SJSA1 (cell line): ENCODE results near the gene SYT14. TPM values are rescaled to one million over a fixed set of nuclear protein-coding genes. Genes with fewer than 3 reads are reported as not detected.
A peak's percentile ranks its signal among the peaks of the same experiment; 100 is the strongest.
"Not testable (repeated sequence)": the region's sequence is repeated elsewhere in the genome, so short reads cannot be mapped to it uniquely, and the experiment has no call there.

ENCODE experiments used
- DNase-seq, 2 experiments: peaks; one replicate each; pipeline ENCODE4 v3.0.0-alpha.2; 2015 to 2020; ENCODE audit warnings: low spot score in 2 of 2, low read depth in 1 of 2
- H3K27ac ChIP-seq: fragments of 250-450 bp; sonication (Bioruptor Pico); 2 replicates; pipeline ENCODE4 v1.5.1; 2020; ENCODE audit warnings: mild to moderate bottlenecking, moderate library complexity
- H3K27me3 ChIP-seq: fragments of 250-450 bp; sonication (Bioruptor Pico); replicated peaks from 2 replicates; pipeline ENCODE4 v1.5.1; 2020; ENCODE audit warnings: mild to moderate bottlenecking, moderate library complexity
- H3K36me3 ChIP-seq: fragments of 250-450 bp; sonication (Bioruptor Pico); 2 replicates; pipeline ENCODE4 v1.5.1; 2020; ENCODE audit warnings: mild to moderate bottlenecking
- H3K4me1 ChIP-seq: fragments of 250-450 bp; sonication (Bioruptor Pico); replicated peaks from 2 replicates; pipeline ENCODE4 v1.6.1; 2021; ENCODE audit warnings: mild to moderate bottlenecking
- H3K4me3 ChIP-seq: fragments of 250-450 bp; sonication (Bioruptor Pico); 2 replicates; pipeline ENCODE4 v1.5.1; 2020; ENCODE audit warnings: mild to moderate bottlenecking
- H3K9me3 ChIP-seq: fragments of 250-450 bp; sonication (Bioruptor Pico); replicated peaks from 2 replicates; pipeline ENCODE4 v1.5.1; 2020; ENCODE audit warnings: mild to moderate bottlenecking
- total RNA-seq: library from RNA; depleted of rRNA; stranded (reverse); fragments of >200 nt; shearing (Covaris generic); gene quantifications from 2 replicates; pipeline ENCODE4 v1.2.3, GENCODE V29; 2014; rRNA removed

SYT14 gene
- 1.00 and 1.3 TPM in 2 replicates for total RNA-seq

- H3K27me3 ChIP-seq, result peaks cover 4% of the 10 kb centered on the region; the same call in 1 of the 2 replicates
- peaks cover 3% of the 10 kb centered on the region; the same call in 1 of the 2 replicates for H3K36me3 ChIP-seq
- peak; percentile 52 to 56 for DNase-seq
- peak within 1 kb of the TSS; percentile 79 for H3K4me3 ChIP-seq
- H3K9me3 ChIP-seq, result 0 out of 2 replicates have a peak, but pooled peaks cover 2% of the 10 kb centered on the region
- H3K27ac ChIP-seq, result peak within 1 kb of the TSS; percentile 48; the same call in 1 of the 2 replicates
- H3K4me1 ChIP-seq, result peaks cover 9% of the 10 kb centered on the region
Observed at GRCh38 chr1:209937996-209938959, at the start of gene SYT14. SYT14 (plus strand) TSS chr1:209938217; CDS start chr1:209938265, 48 bp downstream.

- peaks cover 35% of the 10 kb centered on the region for H3K4me1 ChIP-seq
- H3K4me3 ChIP-seq, H3K36me3 ChIP-seq, H3K27me3 ChIP-seq, H3K9me3 ChIP-seq, H3K27ac ChIP-seq: not testable (repeated sequence)
- DNase-seq, result peak in 1 of 2 experiments; percentile 37
Observed at GRCh38 chr1:209888291-209889076, 49.5 kb upstream of the SYT14 start.

GRCh38 chr1:209889077-209889418 is 49.0 kb upstream of the SYT14 start:
- Histone ChIP-seq H3K4me1 (peaks cover 29% of the 10 kb centered on the region), H3K4me3 (no peak overlapping the region), H3K36me3 (no peaks in the 10 kb centered on the region), H3K9me3 (no peaks in the 10 kb centered on the region), H3K27me3 (no peaks in the 10 kb centered on the region), H3K27ac (no peak overlapping the region)
- peak in 1 of 2 experiments; percentile 27 for DNase-seq

GRCh38 chr1:209890641-209891330 is 47.2 kb upstream of the SYT14 start:
- Histone ChIP-seq H3K4me3 (no peak overlapping the region), H3K27ac (no peak overlapping the region), H3K36me3 (no peaks in the 10 kb centered on the region), H3K9me3 (no peaks in the 10 kb centered on the region), H3K27me3 (no peaks in the 10 kb centered on the region), H3K4me1 (peaks cover 24% of the 10 kb centered on the region)
- peak; percentile 0 to 9 for DNase-seq

GRCh38 chr1:209893751-209894150 is 44.3 kb upstream of the SYT14 start:
- Histone ChIP-seq H3K27me3 (no peaks in the 10 kb centered on the region), H3K9me3 (no peaks in the 10 kb centered on the region), H3K4me3 (no peak overlapping the region), H3K27ac (no peak overlapping the region), H3K4me1 (peaks cover 30% of the 10 kb centered on the region), H3K36me3 (no peaks in the 10 kb centered on the region)
- DNase-seq, result peak; percentile 1 to 2

- Histone ChIP-seq H3K27ac (peak overlapping the region; percentile 94), H3K36me3 (no peaks in the 10 kb centered on the region), H3K9me3 (no peaks in the 10 kb centered on the region), H3K4me1 (peaks cover 36% of the 10 kb centered on the region), H3K4me3 (no peak overlapping the region), H3K27me3 (no peaks in the 10 kb centered on the region)
- peak; percentile 62 to 68 for DNase-seq
Observed at GRCh38 chr1:209895709-209896108, 42.3 kb upstream of the SYT14 start.

- H3K9me3 ChIP-seq, result no peaks in the 10 kb centered on the region
- H3K36me3 ChIP-seq, result no peaks in the 10 kb centered on the region
- no peaks in the 10 kb centered on the region for H3K27me3 ChIP-seq
- DNase-seq, result no peak
- H3K27ac ChIP-seq, result peak overlapping the region; percentile 94
- H3K4me3 ChIP-seq, result no peak overlapping the region
- H3K4me1 ChIP-seq, result peaks cover 41% of the 10 kb centered on the region
Observed at GRCh38 chr1:209896346-209896745, 41.7 kb upstream of the SYT14 start.

GRCh38 chr1:209898271-209898670 is 39.7 kb upstream of the SYT14 start:
- peaks cover 41% of the 10 kb centered on the region for H3K4me1 ChIP-seq
- H3K9me3 ChIP-seq, DNase-seq, H3K27ac ChIP-seq, H3K27me3 ChIP-seq, H3K36me3 ChIP-seq, H3K4me3 ChIP-seq: not testable (repeated sequence)

GRCh38 chr1:209898851-209899250 is 39.2 kb upstream of the SYT14 start:
- H3K27ac ChIP-seq, H3K27me3 ChIP-seq, H3K9me3 ChIP-seq, DNase-seq, H3K4me3 ChIP-seq, H3K36me3 ChIP-seq: not testable (repeated sequence)
- H3K4me1 ChIP-seq, result peaks cover 41% of the 10 kb centered on the region

GRCh38 chr1:209899948-209900347 is 38.1 kb upstream of the SYT14 start:
- H3K36me3 ChIP-seq, result no peaks in the 10 kb centered on the region
- no peak overlapping the region for H3K27ac ChIP-seq
- peak in 1 of 2 experiments; percentile 4 for DNase-seq
- no peaks in the 10 kb centered on the region for H3K27me3 ChIP-seq
- H3K4me1 ChIP-seq, result peaks cover 36% of the 10 kb centered on the region
- no peaks in the 10 kb centered on the region for H3K9me3 ChIP-seq
- H3K4me3 ChIP-seq, result no peak overlapping the region

GRCh38 chr1:209900734-209901133 is 37.3 kb upstream of the SYT14 start:
- Histone ChIP-seq H3K27ac (peak overlapping the region; percentile 30), H3K4me1 (peaks cover 29% of the 10 kb centered on the region), H3K27me3 (no peaks in the 10 kb centered on the region), H3K4me3 (no peak overlapping the region), H3K9me3 (no peaks in the 10 kb centered on the region), H3K36me3 (no peaks in the 10 kb centered on the region)
- DNase-seq, result peak; percentile 46 to 68

GRCh38 chr1:209901211-209901610 is 36.8 kb upstream of the SYT14 start:
- no peak for DNase-seq
- peaks cover 24% of the 10 kb centered on the region for H3K4me1 ChIP-seq
- H3K36me3 ChIP-seq, result no peaks in the 10 kb centered on the region
- H3K27me3 ChIP-seq, result no peaks in the 10 kb centered on the region
- H3K9me3 ChIP-seq, result no peaks in the 10 kb centered on the region
- H3K27ac ChIP-seq, result peak overlapping the region; percentile 30
- no peak overlapping the region for H3K4me3 ChIP-seq

- not testable (repeated sequence) for H3K9me3 ChIP-seq, H3K4me3 ChIP-seq, H3K36me3 ChIP-seq, H3K27ac ChIP-seq, DNase-seq, H3K27me3 ChIP-seq
- peaks cover 14% of the 10 kb centered on the region for H3K4me1 ChIP-seq
Observed at GRCh38 chr1:209904774-209905173, 33.2 kb upstream of the SYT14 start.
